ENCODE data around the gene FAM163B. TPM values are rescaled to one million over a fixed set of nuclear protein-coding genes. Genes with fewer than 3 reads are reported as not detected.
"Not testable (repeated sequence)": the region's sequence is repeated elsewhere in the genome, so short reads cannot be mapped to it uniquely, and the experiment has no call there.

Gene FAM163B
- total RNA-seq, 2 donors from 2014 or later, result not detected

- H3K9me3 Mint-ChIP-seq, result peaks cover 30% of the 10 kb centered on the region
- H3K4me3 ChIP-seq (ENCODE audit: low read length), result no peak overlapping the region
- H3K4me1 Mint-ChIP-seq, result peaks cover 2% of the 10 kb centered on the region
- no peak overlapping the region for H3K27ac Mint-ChIP-seq
- no peaks in the 10 kb centered on the region for H3K9me3 ChIP-seq (ENCODE audit: control insufficient read depth, low read length)
- no peaks in the 10 kb centered on the region for H3K4me1 ChIP-seq (ENCODE audit: control insufficient read depth, insufficient read depth, low read length)
- no peaks in the 10 kb centered on the region for H3K36me3 Mint-ChIP-seq (ENCODE audit: low read depth)
- TF ChIP-seq CTCF (conservative IDR thresholded peaks at IDR 0.05), result no peak
- no peak overlapping the region for H3K9ac ChIP-seq (ENCODE audit: extremely low read depth, low read length, poor library complexity, severe bottlenecking)
- no peak overlapping the region for H3K4me3 Mint-ChIP-seq
- no peaks in the 10 kb centered on the region for H3K27me3 ChIP-seq (ENCODE audit: control insufficient read depth, insufficient read depth, low read length, poor library complexity, severe bottlenecking)
- H3K27me3 Mint-ChIP-seq (ENCODE audit: insufficient read depth), result no peaks in the 10 kb centered on the region
- WGBS, 2 experiments (ENCODE audit: insufficient coverage in 1 of 2, insufficient read length in 1 of 2), result 80 to 89% methylated on average over 2 to 8 of the region's 8 CpGs
- no peak overlapping the region for H3K27ac ChIP-seq (ENCODE audit: low read depth, low read length)
- DNase-seq, result no peak
- H3K36me3 ChIP-seq (ENCODE audit: control insufficient read depth, insufficient read depth, low read length), result no peaks in the 10 kb centered on the region
Measured at GRCh38 chr9:133628766-133629165, 19.6 kb upstream of the FAM163B start.

- Histone ChIP-seq H3K9me3 (ENCODE audit: control insufficient read depth, low read length) (no peaks in the 10 kb centered on the region), H3K9ac (ENCODE audit: extremely low read depth, low read length, poor library complexity, severe bottlenecking) (no peak overlapping the region), H3K36me3 (ENCODE audit: control insufficient read depth, insufficient read depth, low read length) (no peaks in the 10 kb centered on the region), H3K4me1 (ENCODE audit: control insufficient read depth, insufficient read depth, low read length) (no peaks in the 10 kb centered on the region), H3K4me3 (ENCODE audit: low read length) (no peak overlapping the region), H3K27ac (ENCODE audit: low read depth, low read length) (no peak overlapping the region), H3K27me3 (ENCODE audit: control insufficient read depth, insufficient read depth, low read length, poor library complexity, severe bottlenecking) (no peaks in the 10 kb centered on the region)
- no peak for DNase-seq
- peaks cover 30% of the 10 kb centered on the region for H3K9me3 Mint-ChIP-seq
- peaks cover 2% of the 10 kb centered on the region for H3K27me3 Mint-ChIP-seq (ENCODE audit: insufficient read depth)
- no peak overlapping the region for H3K27ac Mint-ChIP-seq
- no peak overlapping the region for H3K4me3 Mint-ChIP-seq
- no peaks in the 10 kb centered on the region for H3K4me1 Mint-ChIP-seq
- TF ChIP-seq CTCF (conservative IDR thresholded peaks at IDR 0.05), result no peak
- no peaks in the 10 kb centered on the region for H3K36me3 Mint-ChIP-seq (ENCODE audit: low read depth)
- 67 to 77% methylated on average over 1 to 3 of the region's 3 CpGs for WGBS, 2 experiments (ENCODE audit: insufficient coverage in 1 of 2, insufficient read length in 1 of 2)
Measured at GRCh38 chr9:133627341-133627740, 18.2 kb upstream of the FAM163B start.

GRCh38 chr9:133626008-133626407 is 16.8 kb upstream of the FAM163B start:
- H3K4me1 ChIP-seq (ENCODE audit: control insufficient read depth, insufficient read depth, low read length); H3K27me3 Mint-ChIP-seq (ENCODE audit: insufficient read depth); DNase-seq; H3K36me3 ChIP-seq (ENCODE audit: control insufficient read depth, insufficient read depth, low read length); H3K27ac Mint-ChIP-seq; H3K4me1 Mint-ChIP-seq; H3K9ac ChIP-seq (ENCODE audit: extremely low read depth, low read length, poor library complexity, severe bottlenecking); H3K9me3 ChIP-seq (ENCODE audit: control insufficient read depth, low read length); H3K36me3 Mint-ChIP-seq (ENCODE audit: low read depth); H3K4me3 ChIP-seq (ENCODE audit: low read length); H3K4me3 Mint-ChIP-seq; H3K27me3 ChIP-seq (ENCODE audit: control insufficient read depth, insufficient read depth, low read length, poor library complexity, severe bottlenecking); H3K27ac ChIP-seq (ENCODE audit: low read depth, low read length): not testable (repeated sequence)
- peaks cover 30% of the 10 kb centered on the region for H3K9me3 Mint-ChIP-seq

- Histone ChIP-seq H3K36me3 (ENCODE audit: control insufficient read depth, insufficient read depth, low read length) (no peaks in the 10 kb centered on the region), H3K9me3 (ENCODE audit: control insufficient read depth, low read length) (no peaks in the 10 kb centered on the region), H3K9ac (ENCODE audit: extremely low read depth, low read length, poor library complexity, severe bottlenecking) (no peak overlapping the region), H3K27me3 (ENCODE audit: control insufficient read depth, insufficient read depth, low read length, poor library complexity, severe bottlenecking) (no peaks in the 10 kb centered on the region), H3K4me1 (ENCODE audit: control insufficient read depth, insufficient read depth, low read length) (no peaks in the 10 kb centered on the region), H3K27ac (ENCODE audit: low read depth, low read length) (no peak overlapping the region), H3K4me3 (ENCODE audit: low read length) (no peak overlapping the region)
- 64 to 82% methylated on average over 3 to 4 of the region's 5 CpGs for WGBS, 2 experiments (ENCODE audit: insufficient coverage in 1 of 2, insufficient read length in 1 of 2)
- DNase-seq, result no peak
- Mint-ChIP-seq H3K36me3 (ENCODE audit: low read depth) (no peaks in the 10 kb centered on the region), H3K27me3 (ENCODE audit: insufficient read depth) (peaks cover 7% of the 10 kb centered on the region), H3K27ac (no peak overlapping the region), H3K4me3 (no peak overlapping the region), H3K4me1 (no peaks in the 10 kb centered on the region), H3K9me3 (peaks cover 30% of the 10 kb centered on the region)
- no peak for TF ChIP-seq CTCF (conservative IDR thresholded peaks at IDR 0.05)
Measured at GRCh38 chr9:133622555-133622954, 13.4 kb upstream of the FAM163B start.

Measured in endodermal cell (in vitro differentiated cells).